Smooth muscle cell of the brain vasculature (primary cell): Measurements from ENCODE around the gene WWOX.

ENCODE experiments used
- DNase-seq: peaks from one replicate; pipeline ENCODE4 v3.0.0-alpha.2; 2012; ENCODE audit warnings: low read depth, low spot score

The WWOX gene

GRCh38 chr16:78985716-78986605 lies 886.5 kb downstream of the WWOX start:
- DNase-seq, result no peak

- no peak for DNase-seq
These were observed 888.2 kb downstream of the WWOX start for GRCh38 chr16:78987666-78988065.

- DNase-seq, result no peak
These were observed 889.0 kb downstream of the WWOX start for GRCh38 chr16:78988361-78988969.

GRCh38 chr16:78990309-78990701 lies 890.9 kb downstream of the WWOX start:
- DNase-seq, result no peak

- no peak for DNase-seq
These were observed 892.5 kb downstream of the WWOX start for GRCh38 chr16:78992001-78992400.

- DNase-seq, result no peak
These were observed 893.9 kb downstream of the WWOX start for GRCh38 chr16:78993346-78993745.

- no peak for DNase-seq
These were observed 894.8 kb downstream of the WWOX start for GRCh38 chr16:78994135-78994745.

- DNase-seq, result no peak
These were observed 896.0 kb downstream of the WWOX start for GRCh38 chr16:78995441-78995840.

- DNase-seq, result no peak
These were observed 897.3 kb downstream of the WWOX start for GRCh38 chr16:78996790-78997189.

- no peak for DNase-seq
These were observed 899.4 kb downstream of the WWOX start for GRCh38 chr16:78998879-78999278.

- no peak for DNase-seq
These were observed 901.9 kb downstream of the WWOX start for GRCh38 chr16:79001156-79001967.

GRCh38 chr16:79003026-79003609 lies 903.7 kb downstream of the WWOX start:
- DNase-seq, result no peak

- no peak for DNase-seq
These were observed 904.9 kb downstream of the WWOX start for GRCh38 chr16:79004309-79004708.

GRCh38 chr16:79005096-79005495 lies 905.6 kb downstream of the WWOX start:
- DNase-seq, result no peak

- DNase-seq, result no peak
These were observed 906.8 kb downstream of the WWOX start for GRCh38 chr16:79006206-79006605.

- DNase-seq, result no peak
These were observed 907.3 kb downstream of the WWOX start for GRCh38 chr16:79006765-79007164.

GRCh38 chr16:79007614-79008013 lies 908.2 kb downstream of the WWOX start:
- no peak for DNase-seq

GRCh38 chr16:79008036-79008868 lies 908.8 kb downstream of the WWOX start:
- no peak for DNase-seq

- no peak for DNase-seq
These were observed 909.4 kb downstream of the WWOX start for GRCh38 chr16:79008869-79009179.

- DNase-seq, result no peak
These were observed 910.4 kb downstream of the WWOX start for GRCh38 chr16:79009896-79010295.

- DNase-seq, result no peak
These were observed 911.8 kb downstream of the WWOX start for GRCh38 chr16:79011282-79011681.
